Ishikawa (cell line): ENCODE measurements around the gene GMPPA.

Experiments used
- CREB1 ChIP-seq: IDR thresholded peaks from 2 replicates; pipeline ENCODE4 v1.6.1; 2012; ENCODE audit warnings: low read depth
- TAF1 ChIP-seq: IDR thresholded peaks from 2 replicates; pipeline ENCODE4 v1.6.1; 2012; ENCODE audit warnings: low read depth, mild to moderate bottlenecking
- TCF12 ChIP-seq: IDR thresholded peaks from 2 replicates; pipeline ENCODE4 v1.6.1; 2012; ENCODE audit warnings: low read depth

- TF ChIP-seq CREB1 (no peak), TCF12 (no peak), TAF1 (no peak)
Measured at GRCh38 chr2:219508971-219509779, 10.5 kb downstream of the GMPPA start.
